OCI-LY1 (cell line): ENCODE data around the gene SH3GL2.

Experiments
- H2AFZ ChIP-seq: fragments of 200-600 bp; sonication (generic), shearing (Covaris generic); 2 replicates; pipeline ENCODE4 v1.6.0; 2014; ENCODE audit warnings: antibody characterized with exemption, mild to moderate bottlenecking, low read length
- H3F3A ChIP-seq: fragments of 200-600 bp; sonication (generic), shearing (Covaris generic); 2 replicates; pipeline ENCODE4 v1.6.0; 2014; ENCODE audit warnings: mild to moderate bottlenecking, antibody characterized with exemption, low read length, moderate library complexity; ENCODE audit not compliant: insufficient read depth
- H3K27ac ChIP-seq: fragments of 200-600 bp; sonication (generic); 2 replicates; pipeline ENCODE4 v1.5.1; 2014; ENCODE audit warnings: low read length, mixed run types, mild to moderate bottlenecking, low read depth; ENCODE audit not compliant: poor library complexity, severe bottlenecking
- H3K27me3 ChIP-seq: fragments of 200-600 bp; sonication (generic); 2 replicates; pipeline ENCODE4 v1.6.0; 2014; ENCODE audit warnings: antibody characterized with exemption, mild to moderate bottlenecking, low read length, moderate library complexity; ENCODE audit not compliant: insufficient read depth
- H3K36me3 ChIP-seq: fragments of 200-600 bp; sonication (generic); 2 replicates; pipeline ENCODE4 v1.6.1; 2014; ENCODE audit warnings: mild to moderate bottlenecking, antibody characterized with exemption, low read length, moderate library complexity, mixed read lengths; ENCODE audit not compliant: insufficient read depth
- H3K4me1 ChIP-seq: fragments of 200-600 bp; sonication (generic); 2 replicates; pipeline ENCODE4 v1.5.1; 2014; ENCODE audit warnings: mild to moderate bottlenecking, low read length, moderate library complexity; ENCODE audit not compliant: insufficient read depth, severe bottlenecking
- H3K4me2 ChIP-seq: fragments of 200-600 bp; sonication (generic), shearing (Covaris generic); 2 replicates; pipeline ENCODE4 v1.6.1; 2014; ENCODE audit warnings: low read length
- H3K4me3 ChIP-seq: fragments of 200-600 bp; sonication (generic); 2 replicates; pipeline ENCODE4 v1.5.1; 2014; ENCODE audit warnings: low read length, low read depth, mild to moderate bottlenecking, mixed read lengths; ENCODE audit not compliant: poor library complexity, severe bottlenecking
- H3K79me2 ChIP-seq: fragments of 200-600 bp; shearing (Covaris generic); 2 replicates; pipeline ENCODE4 v1.6.1; 2016; ENCODE audit warnings: mixed run types, low read length, mixed read lengths; ENCODE audit not compliant: insufficient read depth
- H3K9ac ChIP-seq: fragments of 200-600 bp; sonication (generic), shearing (Covaris generic); 2 replicates; pipeline ENCODE4 v1.6.1; 2014; ENCODE audit warnings: mild to moderate bottlenecking, low read length, mixed read lengths
- H3K9me2 ChIP-seq: fragments of 200-600 bp; sonication (generic), shearing (Covaris generic); 2 replicates; pipeline ENCODE4 v1.6.1; 2014; ENCODE audit warnings: low read depth, mild to moderate bottlenecking, low read length, mixed read lengths
- H3K9me3 ChIP-seq: fragments of 200-600 bp; shearing (Covaris generic); 2 replicates; pipeline ENCODE4 v1.6.1; 2014; ENCODE audit warnings: low read length, mixed read lengths
- H4K20me1 ChIP-seq: fragments of 200-600 bp; sonication (generic), shearing (Covaris generic); 2 replicates; pipeline ENCODE4 v1.6.0; 2016; ENCODE audit warnings: mild to moderate bottlenecking, low read length; ENCODE audit not compliant: insufficient read depth
- EZH2 ChIP-seq: fragments of 200-600 bp; sonication (generic), shearing (Covaris generic); IDR thresholded peaks from 2 replicates; pipeline ENCODE4 v1.8.0; 2017; ENCODE audit warnings: borderline replicate concordance, mixed run types, mild to moderate bottlenecking, antibody characterized with exemption, low read length, moderate library complexity, mixed read lengths
- TF ChIP-seq, protein P1 (sequence below): fragments of 200-600 bp; sonication (generic), shearing (Covaris generic); IDR thresholded peaks from 2 replicates; pipeline ENCODE4 v1.5.1; 2017; ENCODE audit warnings: mild to moderate bottlenecking, antibody characterized with exemption, low read length, moderate library complexity, mixed read lengths

SH3GL2 gene

GRCh38 chr9:17744786-17745185 lies 165.9 kb downstream of the SH3GL2 start:
- H3K79me2 ChIP-seq, result no peaks in the 10 kb centered on the region
- no peak overlapping the region for H3K4me2 ChIP-seq
- no peaks in the 10 kb centered on the region for H4K20me1 ChIP-seq
- H3K36me3 ChIP-seq, result no peaks in the 10 kb centered on the region
- H3K4me1 ChIP-seq, result no peaks in the 10 kb centered on the region
- H3F3A ChIP-seq, result no peaks in the 10 kb centered on the region
- H3K27ac ChIP-seq, result no peak overlapping the region
- H3K27me3 ChIP-seq, result no peaks in the 10 kb centered on the region
- no peaks in the 10 kb centered on the region for H3K9me3 ChIP-seq
- no peak overlapping the region for H3K4me3 ChIP-seq
- TF ChIP-seq EZH2, result no peak
- TF ChIP-seq, protein P1, sequence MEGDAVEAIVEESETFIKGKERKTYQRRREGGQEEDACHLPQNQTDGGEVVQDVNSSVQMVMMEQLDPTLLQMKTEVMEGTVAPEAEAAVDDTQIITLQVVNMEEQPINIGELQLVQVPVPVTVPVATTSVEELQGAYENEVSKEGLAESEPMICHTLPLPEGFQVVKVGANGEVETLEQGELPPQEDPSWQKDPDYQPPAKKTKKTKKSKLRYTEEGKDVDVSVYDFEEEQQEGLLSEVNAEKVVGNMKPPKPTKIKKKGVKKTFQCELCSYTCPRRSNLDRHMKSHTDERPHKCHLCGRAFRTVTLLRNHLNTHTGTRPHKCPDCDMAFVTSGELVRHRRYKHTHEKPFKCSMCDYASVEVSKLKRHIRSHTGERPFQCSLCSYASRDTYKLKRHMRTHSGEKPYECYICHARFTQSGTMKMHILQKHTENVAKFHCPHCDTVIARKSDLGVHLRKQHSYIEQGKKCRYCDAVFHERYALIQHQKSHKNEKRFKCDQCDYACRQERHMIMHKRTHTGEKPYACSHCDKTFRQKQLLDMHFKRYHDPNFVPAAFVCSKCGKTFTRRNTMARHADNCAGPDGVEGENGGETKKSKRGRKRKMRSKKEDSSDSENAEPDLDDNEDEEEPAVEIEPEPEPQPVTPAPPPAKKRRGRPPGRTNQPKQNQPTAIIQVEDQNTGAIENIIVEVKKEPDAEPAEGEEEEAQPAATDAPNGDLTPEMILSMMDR, result no peak
- H3K9me2 ChIP-seq, result no peaks in the 10 kb centered on the region
- no peak overlapping the region for H3K9ac ChIP-seq
- no peak overlapping the region for H2AFZ ChIP-seq

- no peaks in the 10 kb centered on the region for H4K20me1 ChIP-seq
- no peak overlapping the region for H3K27ac ChIP-seq
- H3K4me2 ChIP-seq, result no peak overlapping the region
- no peaks in the 10 kb centered on the region for H3F3A ChIP-seq
- no peaks in the 10 kb centered on the region for H3K9me3 ChIP-seq
- no peak overlapping the region for H3K4me3 ChIP-seq
- no peaks in the 10 kb centered on the region for H3K79me2 ChIP-seq
- no peaks in the 10 kb centered on the region for H3K9me2 ChIP-seq
- H3K4me1 ChIP-seq, result no peaks in the 10 kb centered on the region
- H3K36me3 ChIP-seq, result no peaks in the 10 kb centered on the region
- H2AFZ ChIP-seq, result no peak overlapping the region
- H3K27me3 ChIP-seq, result no peaks in the 10 kb centered on the region
- TF ChIP-seq, protein P1, result no peak
- no peak for TF ChIP-seq EZH2
- H3K9ac ChIP-seq, result no peak overlapping the region
Observed at GRCh38 chr9:17750269-17750668, 171.4 kb downstream of the SH3GL2 start.

DNA sequence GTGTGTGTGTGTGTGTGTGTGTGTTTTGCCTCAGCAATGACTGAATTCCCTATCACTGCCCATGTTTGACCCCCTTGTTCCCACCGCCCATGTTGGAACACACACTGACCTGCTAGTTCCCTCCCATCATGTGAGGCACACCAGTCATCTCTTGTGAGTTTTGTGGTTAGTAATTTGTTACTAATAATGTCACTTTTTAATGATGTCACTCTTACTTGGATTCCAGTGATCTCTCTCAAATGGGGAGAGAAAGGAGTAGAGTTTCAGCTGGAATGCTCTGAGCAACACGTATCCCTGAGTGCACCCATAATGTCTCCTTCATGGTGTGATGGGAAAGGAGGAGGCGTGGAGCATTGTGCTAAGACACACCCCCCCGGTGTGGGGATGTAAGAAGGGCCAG lies 172.6 kb downstream of the SH3GL2 start:
- Histone ChIP-seq H3K4me2 (no peak overlapping the region), H3K36me3 (no peaks in the 10 kb centered on the region), H3K9ac (no peak overlapping the region), H4K20me1 (no peaks in the 10 kb centered on the region), H3F3A (no peaks in the 10 kb centered on the region), H3K27ac (no peak overlapping the region), H3K4me1 (no peaks in the 10 kb centered on the region), H3K79me2 (no peaks in the 10 kb centered on the region), H3K27me3 (no peaks in the 10 kb centered on the region), H3K9me2 (no peaks in the 10 kb centered on the region), H3K4me3 (no peak overlapping the region), H2AFZ (no peak overlapping the region), H3K9me3 (no peaks in the 10 kb centered on the region)
- TF ChIP-seq, protein P1, result no peak
- TF ChIP-seq EZH2, result no peak
